Endothelial cell of umbilical vein (primary cell): ENCODE data around the gene SCAMP1.

ENCODE experiments used
- EZH2 ChIP-seq: IDR thresholded peaks from 2 replicates; pipeline ENCODE4 v1.6.1; 2012; ENCODE audit warnings: borderline replicate concordance, low read depth, mild to moderate bottlenecking, moderate library complexity, low read length, inconsistent platforms; ENCODE audit not compliant: severe bottlenecking
- FOS ChIP-seq: IDR thresholded peaks from 2 replicates; pipeline ENCODE4 v1.6.1; 2011; ENCODE audit warnings: mild to moderate bottlenecking, low read length, moderate library complexity, borderline replicate concordance; ENCODE audit not compliant: insufficient read depth
- GATA2 ChIP-seq: IDR thresholded peaks from 2 replicates; pipeline ENCODE4 v1.7.0; 2011; ENCODE audit warnings: low read depth, mild to moderate bottlenecking, moderate library complexity, mixed read lengths, low read length; ENCODE audit not compliant: insufficient read length, insufficient read depth
- POLR2A ChIP-seq: IDR thresholded peaks from 2 replicates; pipeline ENCODE4 v1.6.1; 2012; ENCODE audit warnings: low read depth, mild to moderate bottlenecking, control low read depth, low read length
- POLR2AphosphoS5 ChIP-seq: IDR thresholded peaks from 2 replicates; pipeline ENCODE4 v1.6.1; 2012; ENCODE audit warnings: low read depth, mild to moderate bottlenecking, control low read depth, low read length, moderate library complexity; ENCODE audit not compliant: insufficient read depth
- TF ChIP-seq, protein P1 (sequence below), 2 donors: IDR thresholded peaks; 1 replicate in 1 of 2; 2 replicates in 1 of 2; pipeline ENCODE4 v1.5.1; 2011; ENCODE audit warnings: low read length in 2 of 2, mild to moderate bottlenecking in 2 of 2, moderate library complexity in 2 of 2, control low read depth in 1 of 2, inconsistent platforms in 1 of 2, low read depth in 1 of 2; ENCODE audit not compliant: insufficient read depth in 1 of 2; ENCODE audit errors: extremely low read depth in 1 of 2

GRCh38 chr5:78505860-78506259 lies 145.4 kb downstream of the SCAMP1 start:
- TF ChIP-seq, protein P1, sequence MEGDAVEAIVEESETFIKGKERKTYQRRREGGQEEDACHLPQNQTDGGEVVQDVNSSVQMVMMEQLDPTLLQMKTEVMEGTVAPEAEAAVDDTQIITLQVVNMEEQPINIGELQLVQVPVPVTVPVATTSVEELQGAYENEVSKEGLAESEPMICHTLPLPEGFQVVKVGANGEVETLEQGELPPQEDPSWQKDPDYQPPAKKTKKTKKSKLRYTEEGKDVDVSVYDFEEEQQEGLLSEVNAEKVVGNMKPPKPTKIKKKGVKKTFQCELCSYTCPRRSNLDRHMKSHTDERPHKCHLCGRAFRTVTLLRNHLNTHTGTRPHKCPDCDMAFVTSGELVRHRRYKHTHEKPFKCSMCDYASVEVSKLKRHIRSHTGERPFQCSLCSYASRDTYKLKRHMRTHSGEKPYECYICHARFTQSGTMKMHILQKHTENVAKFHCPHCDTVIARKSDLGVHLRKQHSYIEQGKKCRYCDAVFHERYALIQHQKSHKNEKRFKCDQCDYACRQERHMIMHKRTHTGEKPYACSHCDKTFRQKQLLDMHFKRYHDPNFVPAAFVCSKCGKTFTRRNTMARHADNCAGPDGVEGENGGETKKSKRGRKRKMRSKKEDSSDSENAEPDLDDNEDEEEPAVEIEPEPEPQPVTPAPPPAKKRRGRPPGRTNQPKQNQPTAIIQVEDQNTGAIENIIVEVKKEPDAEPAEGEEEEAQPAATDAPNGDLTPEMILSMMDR (IDR thresholded peaks at IDR 0.05; ENCODE audit: extremely low read depth in 1 of 2, insufficient read depth in 1 of 2, low read depth in 1 of 2, low read length in 2 of 2) = no peak
- TF ChIP-seq POLR2AphosphoS5 = no peak
- TF ChIP-seq POLR2A = no peak
- no peak for TF ChIP-seq EZH2
- no peak for TF ChIP-seq FOS
- no peak for TF ChIP-seq GATA2
